ENCODE results near the gene MRC1. TPM values are rescaled to one million over a fixed set of nuclear protein-coding genes. Genes with fewer than 3 reads are reported as not detected.
A peak's percentile ranks its signal among the peaks of the same experiment; 100 is the strongest.

MRC1 gene
- total RNA-seq, 2 experiments from 2014 or later = not detected

- Mint-ChIP-seq H3K36me3 (ENCODE audit: low read depth) (no peaks in the 10 kb centered on the region), H3K27me3 (no peaks in the 10 kb centered on the region), H3K4me3 (no peak overlapping the region), H3K9me3 (no peaks in the 10 kb centered on the region), H3K27ac (no peak overlapping the region), H3K4me1 (ENCODE audit: low read depth) (peaks cover 5% of the 10 kb centered on the region)
- POLR2A ChIA-PET = no interaction called here
- intact Hi-C loops (cut with micrococcal nuclease) = no loop called here
- DNase-seq = no peak
- CTCF ChIA-PET = no interaction called here
- TF ChIP-seq CTCF (IDR thresholded peaks at IDR 0.05) = no peak
- ATAC-seq = no peak
Measured at GRCh38 chr10:17793823-17794644, 15.1 kb upstream of the MRC1 start.

GRCh38 chr10:17795083-17795482, 14.1 kb upstream of the MRC1 start:
- no peaks in the 10 kb centered on the region for H3K36me3 Mint-ChIP-seq (ENCODE audit: low read depth)
- no peaks in the 10 kb centered on the region for H3K27me3 Mint-ChIP-seq
- DNase-seq = no peak
- ATAC-seq = no peak
- no peak overlapping the region for H3K4me3 Mint-ChIP-seq
- ChIA-PET POLR2A (interaction anchor here (1.0 kb wide), 1 partner anchor 55 kb away, joined by 3 read pairs; no protein-coding TSS in a partner anchor), CTCF (interaction anchor here (1.1 kb wide), 2 partner anchors 14 to 50 kb away, joined by 3 to 4 read pairs; partner anchors contain the start of gene MRC1)
- intact Hi-C loops (cut with micrococcal nuclease) = no loop called here
- no peak overlapping the region for H3K27ac Mint-ChIP-seq
- no peak for TF ChIP-seq CTCF (IDR thresholded peaks at IDR 0.05)
- H3K9me3 Mint-ChIP-seq = no peaks in the 10 kb centered on the region
- peaks cover 5% of the 10 kb centered on the region for H3K4me1 Mint-ChIP-seq (ENCODE audit: low read depth)

- ChIA-PET POLR2A (interaction anchor here (1.0 kb wide), 1 partner anchor 54 kb away, joined by 3 read pairs; no protein-coding TSS in a partner anchor), CTCF (interaction anchor here (1.1 kb wide), 1 partner anchor 51 kb away, joined by 3 read pairs; no protein-coding TSS in a partner anchor)
- no peak overlapping the region for H3K4me3 Mint-ChIP-seq
- H3K27ac Mint-ChIP-seq = no peak overlapping the region
- H3K27me3 Mint-ChIP-seq = no peaks in the 10 kb centered on the region
- no peak for TF ChIP-seq CTCF (IDR thresholded peaks at IDR 0.05)
- intact Hi-C loops (cut with micrococcal nuclease) = no loop called here
- no peak for ATAC-seq
- H3K36me3 Mint-ChIP-seq (ENCODE audit: low read depth) = no peaks in the 10 kb centered on the region
- DNase-seq = no peak
- H3K4me1 Mint-ChIP-seq (ENCODE audit: low read depth) = peaks cover 5% of the 10 kb centered on the region
- H3K9me3 Mint-ChIP-seq = no peaks in the 10 kb centered on the region
Measured at GRCh38 chr10:17795813-17796594, 13.1 kb upstream of the MRC1 start.

GRCh38 chr10:17801507-17801906, 7.6 kb upstream of the MRC1 start:
- no peaks in the 10 kb centered on the region for H3K36me3 Mint-ChIP-seq (ENCODE audit: low read depth)
- H3K4me1 Mint-ChIP-seq (ENCODE audit: low read depth) = peaks cover 16% of the 10 kb centered on the region
- CTCF ChIA-PET = no interaction called here
- H3K27me3 Mint-ChIP-seq = no peaks in the 10 kb centered on the region
- POLR2A ChIA-PET = no interaction called here
- ATAC-seq (no peak), DNase-seq (peak; percentile 7)
- no peak overlapping the region for H3K4me3 Mint-ChIP-seq
- no peaks in the 10 kb centered on the region for H3K9me3 Mint-ChIP-seq
- no peak for TF ChIP-seq CTCF (IDR thresholded peaks at IDR 0.05)
- intact Hi-C loops (cut with micrococcal nuclease) = no loop called here
- H3K27ac Mint-ChIP-seq = no peak overlapping the region

GRCh38 chr10:17802350-17802749, 6.8 kb upstream of the MRC1 start:
- ChIA-PET POLR2A (no interaction called here), CTCF (no interaction called here)
- Mint-ChIP-seq H3K4me1 (ENCODE audit: low read depth) (peaks cover 16% of the 10 kb centered on the region), H3K36me3 (ENCODE audit: low read depth) (no peaks in the 10 kb centered on the region), H3K27me3 (no peaks in the 10 kb centered on the region), H3K4me3 (no peak overlapping the region), H3K9me3 (no peaks in the 10 kb centered on the region), H3K27ac (no peak overlapping the region)
- no peak for DNase-seq
- intact Hi-C loops (cut with micrococcal nuclease) = no loop called here
- ATAC-seq = no peak
- TF ChIP-seq CTCF (IDR thresholded peaks at IDR 0.05) = no peak

All from activated CD8-positive, alpha-beta T cell treated with anti-CD3 and anti-CD28 coated beads for 36 hours (primary cell).